GM06990 (cell line): ENCODE results near the gene TTC3.

Experiments used
- DNase-seq: peaks from one replicate; pipeline ENCODE4 v3.0.0-alpha.2; 2011; ENCODE audit not compliant: insufficient read length; ENCODE audit errors: extremely low read depth
- H3K27me3 ChIP-seq: replicated peaks from 2 replicates; pipeline ENCODE4 v1.6.0; 2011; ENCODE audit warnings: low read length; ENCODE audit not compliant: control insufficient read depth, insufficient read depth
- H3K36me3 ChIP-seq: 2 replicates; pipeline ENCODE4 v1.5.1; 2011; ENCODE audit warnings: low read length; ENCODE audit not compliant: control insufficient read depth, insufficient read depth
- H3K4me3 ChIP-seq: replicated peaks from 2 replicates; pipeline ENCODE4 v1.5.1; 2011; ENCODE audit warnings: low read depth, mild to moderate bottlenecking, control low read depth, low read length
- CTCF ChIP-seq: IDR thresholded peaks from 2 replicates; pipeline ENCODE4 v1.5.1; 2011; ENCODE audit warnings: low read length, control low read depth, mild to moderate bottlenecking, inconsistent platforms; ENCODE audit not compliant: insufficient read depth, poor library complexity, severe bottlenecking

The TTC3 gene

GRCh38 chr21:37166733-37167132, 93.7 kb downstream of the TTC3 start:
- no peaks in the 10 kb centered on the region for H3K27me3 ChIP-seq
- no peak for DNase-seq
- TF ChIP-seq CTCF = peak; percentile 35
- peaks cover 7% of the 10 kb centered on the region for H3K36me3 ChIP-seq
- no peak overlapping the region for H3K4me3 ChIP-seq

- peaks cover 7% of the 10 kb centered on the region for H3K36me3 ChIP-seq
- TF ChIP-seq CTCF = no peak
- DNase-seq = no peak
- no peak overlapping the region for H3K4me3 ChIP-seq
- H3K27me3 ChIP-seq = no peaks in the 10 kb centered on the region
These were observed 95.6 kb downstream of the TTC3 start for GRCh38 chr21:37168666-37169065.

GRCh38 chr21:37172646-37173045, 99.6 kb downstream of the TTC3 start:
- H3K27me3 ChIP-seq = no peaks in the 10 kb centered on the region
- DNase-seq = no peak
- H3K4me3 ChIP-seq = no peak overlapping the region
- H3K36me3 ChIP-seq = peaks cover 7% of the 10 kb centered on the region
- no peak for TF ChIP-seq CTCF

GRCh38 chr21:37176716-37177115, 103.7 kb downstream of the TTC3 start:
- no peak for TF ChIP-seq CTCF
- Histone ChIP-seq H3K27me3 (no peaks in the 10 kb centered on the region), H3K36me3 (peaks cover 9% of the 10 kb centered on the region), H3K4me3 (no peak overlapping the region)
- no peak for DNase-seq

- no peak for DNase-seq
- no peak overlapping the region for H3K4me3 ChIP-seq
- H3K36me3 ChIP-seq = peaks cover 9% of the 10 kb centered on the region
- no peaks in the 10 kb centered on the region for H3K27me3 ChIP-seq
- TF ChIP-seq CTCF = no peak
These were observed 108.0 kb downstream of the TTC3 start for GRCh38 chr21:37181059-37181458.

GRCh38 chr21:37182222-37182621, 109.2 kb downstream of the TTC3 start:
- Histone ChIP-seq H3K36me3 (peaks cover 6% of the 10 kb centered on the region), H3K27me3 (no peaks in the 10 kb centered on the region), H3K4me3 (no peak overlapping the region)
- TF ChIP-seq CTCF = no peak
- DNase-seq = no peak
